Body of pancreas (tissue), 4 donors: ENCODE data around the gene AGMO.

Source experiments
- POLR2A ChIP-seq, 3 donors: fragments of 450-650 bp; IDR thresholded peaks; one replicate each; pipeline ENCODE4 v1.6.1; 2016; ENCODE audit warnings: antibody characterized with exemption in 3 of 3, mild to moderate bottlenecking in 2 of 3
- TF ChIP-seq, protein P1 (sequence below), 7 experiments: fragments of 450-650 bp in 4 of 7; fragments of 200-600 bp in 3 of 7; sonication (generic) in 3 of 7; IDR thresholded peaks; one replicate each; pipeline ENCODE4 v1.5.1; 2016 to 2019; ENCODE audit warnings: antibody characterized with exemption in 7 of 7

DNA sequence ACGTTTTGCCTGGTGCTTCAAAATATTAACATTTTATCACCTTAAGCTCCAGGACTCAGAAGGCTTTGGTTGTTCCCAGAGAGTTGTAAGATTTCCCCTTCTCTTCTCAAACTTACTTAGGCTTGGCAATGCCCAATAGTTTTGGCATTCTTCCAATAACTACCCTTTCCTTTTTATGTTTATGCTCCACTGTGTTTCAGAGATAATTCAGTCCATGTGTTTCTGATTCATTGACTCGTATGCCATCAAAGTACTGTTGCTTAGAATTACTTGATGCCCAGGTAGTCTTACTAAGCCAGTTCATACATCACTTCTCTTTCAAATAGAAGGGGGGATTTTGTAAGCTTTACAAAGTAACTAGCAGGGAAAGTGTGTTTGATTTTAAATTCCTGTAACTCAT lies 66.6 kb downstream of the AGMO start:
- TF ChIP-seq, protein P1, sequence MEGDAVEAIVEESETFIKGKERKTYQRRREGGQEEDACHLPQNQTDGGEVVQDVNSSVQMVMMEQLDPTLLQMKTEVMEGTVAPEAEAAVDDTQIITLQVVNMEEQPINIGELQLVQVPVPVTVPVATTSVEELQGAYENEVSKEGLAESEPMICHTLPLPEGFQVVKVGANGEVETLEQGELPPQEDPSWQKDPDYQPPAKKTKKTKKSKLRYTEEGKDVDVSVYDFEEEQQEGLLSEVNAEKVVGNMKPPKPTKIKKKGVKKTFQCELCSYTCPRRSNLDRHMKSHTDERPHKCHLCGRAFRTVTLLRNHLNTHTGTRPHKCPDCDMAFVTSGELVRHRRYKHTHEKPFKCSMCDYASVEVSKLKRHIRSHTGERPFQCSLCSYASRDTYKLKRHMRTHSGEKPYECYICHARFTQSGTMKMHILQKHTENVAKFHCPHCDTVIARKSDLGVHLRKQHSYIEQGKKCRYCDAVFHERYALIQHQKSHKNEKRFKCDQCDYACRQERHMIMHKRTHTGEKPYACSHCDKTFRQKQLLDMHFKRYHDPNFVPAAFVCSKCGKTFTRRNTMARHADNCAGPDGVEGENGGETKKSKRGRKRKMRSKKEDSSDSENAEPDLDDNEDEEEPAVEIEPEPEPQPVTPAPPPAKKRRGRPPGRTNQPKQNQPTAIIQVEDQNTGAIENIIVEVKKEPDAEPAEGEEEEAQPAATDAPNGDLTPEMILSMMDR (IDR thresholded peaks at IDR 0.05): no peak
- no peak for TF ChIP-seq POLR2A (IDR thresholded peaks at IDR 0.05)
